Breast epithelium (tissue), 3 donors: Measurements from ENCODE around the gene DENND5B.

Source experiments
- POLR2A ChIP-seq: fragments of 450-650 bp; IDR thresholded peaks from one replicate; pipeline ENCODE4 v1.6.1; 2016; ENCODE audit warnings: antibody characterized with exemption, mild to moderate bottlenecking, moderate library complexity
- POLR2AphosphoS5 ChIP-seq, 3 donors: sonication (generic); formaldehyde crosslinking; IDR thresholded peaks; one replicate each; pipeline ENCODE4 v1.6.1; 2017; ENCODE audit warnings: antibody characterized with exemption in 3 of 3
- TF ChIP-seq, protein P1 (sequence below), 3 donors: fragments of 450-650 bp; IDR thresholded peaks; one replicate each; pipeline ENCODE4 v1.5.1; 2016 to 2017; ENCODE audit warnings: antibody characterized with exemption in 3 of 3, mild to moderate bottlenecking in 3 of 3, moderate library complexity in 3 of 3

DNA sequence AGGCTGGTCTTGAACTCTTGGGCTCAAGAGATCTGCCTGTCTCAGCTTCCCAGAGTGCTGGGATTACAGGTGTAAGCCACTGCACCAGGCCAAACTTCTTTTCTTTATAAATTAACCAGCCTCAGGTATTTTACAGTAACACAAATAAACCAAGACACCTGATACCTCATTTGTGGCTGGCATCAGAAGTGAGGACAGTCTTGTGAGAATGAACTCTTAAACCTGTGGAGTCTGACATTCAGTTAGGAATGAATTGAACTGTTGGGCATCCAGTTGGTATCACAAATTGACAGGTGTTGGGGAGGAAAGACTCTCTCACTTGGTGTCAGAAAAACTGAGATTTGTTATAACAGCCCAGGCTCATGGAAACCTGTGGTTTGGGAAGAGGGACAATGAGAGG, 120.5 kb downstream of the DENND5B start:
- TF ChIP-seq, protein P1, sequence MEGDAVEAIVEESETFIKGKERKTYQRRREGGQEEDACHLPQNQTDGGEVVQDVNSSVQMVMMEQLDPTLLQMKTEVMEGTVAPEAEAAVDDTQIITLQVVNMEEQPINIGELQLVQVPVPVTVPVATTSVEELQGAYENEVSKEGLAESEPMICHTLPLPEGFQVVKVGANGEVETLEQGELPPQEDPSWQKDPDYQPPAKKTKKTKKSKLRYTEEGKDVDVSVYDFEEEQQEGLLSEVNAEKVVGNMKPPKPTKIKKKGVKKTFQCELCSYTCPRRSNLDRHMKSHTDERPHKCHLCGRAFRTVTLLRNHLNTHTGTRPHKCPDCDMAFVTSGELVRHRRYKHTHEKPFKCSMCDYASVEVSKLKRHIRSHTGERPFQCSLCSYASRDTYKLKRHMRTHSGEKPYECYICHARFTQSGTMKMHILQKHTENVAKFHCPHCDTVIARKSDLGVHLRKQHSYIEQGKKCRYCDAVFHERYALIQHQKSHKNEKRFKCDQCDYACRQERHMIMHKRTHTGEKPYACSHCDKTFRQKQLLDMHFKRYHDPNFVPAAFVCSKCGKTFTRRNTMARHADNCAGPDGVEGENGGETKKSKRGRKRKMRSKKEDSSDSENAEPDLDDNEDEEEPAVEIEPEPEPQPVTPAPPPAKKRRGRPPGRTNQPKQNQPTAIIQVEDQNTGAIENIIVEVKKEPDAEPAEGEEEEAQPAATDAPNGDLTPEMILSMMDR (IDR thresholded peaks at IDR 0.05) = no peak
- TF ChIP-seq POLR2A = no peak
- no peak for TF ChIP-seq POLR2AphosphoS5 (IDR thresholded peaks at IDR 0.05)
